Prostate gland (tissue), 2 donors: ENCODE results near the gene ATXN2.

Source experiments
- CTCF ChIP-seq, 4 experiments: fragments of 200-600 bp in 2 of 4; fragments of 450-650 bp in 2 of 4; sonication (generic) in 2 of 4; IDR thresholded peaks; 1 replicate in 3 of 4; 2 replicates in 1 of 4; pipeline ENCODE4 v1.5.1; 2016 to 2019; ENCODE audit warnings: antibody characterized with exemption in 4 of 4, mild to moderate bottlenecking in 2 of 4, moderate library complexity in 2 of 4
- POLR2A ChIP-seq: fragments of 450-650 bp; IDR thresholded peaks from one replicate; pipeline ENCODE4 v1.6.1; 2016; ENCODE audit warnings: antibody characterized with exemption, mild to moderate bottlenecking

DNA sequence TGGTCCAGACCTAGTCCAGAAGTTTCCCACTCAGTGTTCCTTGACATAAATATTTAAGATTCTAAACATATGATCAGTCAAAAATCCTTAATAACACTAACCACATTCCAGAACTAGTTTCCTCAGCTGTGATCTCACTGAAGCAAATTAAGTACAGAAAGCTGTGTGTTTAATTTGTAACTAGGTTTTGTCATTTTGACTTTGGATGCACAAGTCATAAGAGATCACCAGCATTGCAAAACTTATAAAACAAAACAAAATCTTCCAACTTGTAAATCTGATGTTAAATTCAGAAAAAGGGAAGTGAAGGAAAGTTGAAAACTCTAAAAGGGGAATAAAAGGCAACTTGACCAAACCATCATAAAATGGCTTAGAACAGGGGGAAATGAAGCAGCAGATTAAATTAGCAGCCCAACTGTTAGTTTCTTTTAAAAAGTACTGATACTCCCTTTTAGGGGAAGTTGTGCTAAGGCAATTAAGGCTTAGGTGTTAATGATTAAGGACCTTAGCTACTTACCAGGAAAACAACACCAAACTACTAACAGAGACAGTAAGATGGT lies 136.8 kb downstream of the ATXN2 start:
- TF ChIP-seq CTCF (IDR thresholded peaks at IDR 0.05) (no peak), POLR2A (no peak)
